PC-9 (cell line): Measurements from ENCODE around the gene ABL2. TPM values are rescaled to one million over a fixed set of nuclear protein-coding genes. Genes with fewer than 3 reads are reported as not detected.

Source experiments
- BruUV-seq: library from RNA; stranded (reverse); fragments of 400-500 nt; replicated peaks from 2 replicates; lab custom pipeline; 2021; lab: Mats Ljungman, UMichigan
- CTCF ChIA-PET: fragments of 300-600 bp; sonication (Branson Sonifier 250); formaldehyde crosslinking; loops from one replicate; lab custom pipeline; 2022; ENCODE audit warnings: antibody characterized with exemption; lab: Charles Lee
- POLR2A ChIA-PET: fragments of 300-600 bp; sonication (Branson Sonifier 250); formaldehyde crosslinking; loops from one replicate; lab custom pipeline; 2022; ENCODE audit warnings: antibody characterized with exemption; ENCODE audit not compliant: unreplicated experiment; lab: Charles Lee
- DNase-seq, 2 experiments: peaks; one replicate each; pipeline versions ENCODE4 v3.0.0 to v3.0.0-alpha.2; 2015 to 2022; ENCODE audit warnings: mixed read lengths in 1 of 2
- H2AFZ ChIP-seq: fragments of 200-600 bp; sonication (generic); 2 replicates; pipeline ENCODE4 v1.8.1; 2017; ENCODE audit warnings: antibody characterized with exemption
- H3F3A ChIP-seq: fragments of 200-600 bp; sonication (generic); 2 replicates; pipeline ENCODE4 v1.8.1; 2017; ENCODE audit warnings: antibody characterized with exemption, mild to moderate bottlenecking, low read depth; ENCODE audit not compliant: insufficient read depth
- H3K27ac ChIP-seq: fragments of 200-600 bp; sonication (generic); 2 replicates; pipeline ENCODE4 v1.6.1; 2016; ENCODE audit warnings: mixed run types
- H3K27me3 ChIP-seq: fragments of 200-600 bp; sonication (generic); 2 replicates; pipeline ENCODE4 v1.6.1; 2016; ENCODE audit warnings: low read depth, mixed run types; ENCODE audit not compliant: insufficient read depth
- H3K36me3 ChIP-seq: fragments of 200-600 bp; sonication (generic); 2 replicates; pipeline ENCODE4 v1.6.1; 2016; ENCODE audit warnings: low read depth, mixed run types
- H3K4me1 ChIP-seq: fragments of 200-600 bp; sonication (generic); replicated peaks from 2 replicates; pipeline ENCODE4 v1.6.1; 2016; ENCODE audit warnings: mixed run types; ENCODE audit not compliant: insufficient read depth
- H3K4me2 ChIP-seq: fragments of 200-600 bp; sonication (generic); 2 replicates; pipeline ENCODE4 v1.6.1; 2017; ENCODE audit warnings: mixed run types
- H3K4me3 ChIP-seq: fragments of 200-600 bp; sonication (generic); 2 replicates; pipeline ENCODE4 v1.6.1; 2016; ENCODE audit warnings: mixed run types
- H3K79me2 ChIP-seq: fragments of 200-600 bp; sonication (generic); 2 replicates; pipeline ENCODE4 v1.6.1; 2017; ENCODE audit warnings: low read depth, mixed run types
- H3K9me2 ChIP-seq: fragments of 200-600 bp; sonication (generic); 2 replicates; pipeline ENCODE4 v1.8.1; 2017; ENCODE audit warnings: mild to moderate bottlenecking; ENCODE audit not compliant: insufficient read depth
- H3K9me3 ChIP-seq: fragments of 200-600 bp; sonication (generic); 2 replicates; pipeline ENCODE4 v1.8.1; 2016; ENCODE audit warnings: low read depth; ENCODE audit not compliant: insufficient read depth
- H4K20me1 ChIP-seq: fragments of 200-600 bp; sonication (generic); 2 replicates; pipeline ENCODE4 v1.8.1; 2017; ENCODE audit not compliant: insufficient read depth
- CTCF ChIP-seq: fragments of 200-600 bp; sonication (generic); conservative IDR thresholded peaks from 2 replicates; pipeline ENCODE4 v1.6.1; 2017; ENCODE audit warnings: mixed run types, antibody characterized with exemption, mild to moderate bottlenecking, moderate library complexity
- EZH2 ChIP-seq: fragments of 200-600 bp; sonication (generic); IDR thresholded peaks from 2 replicates; pipeline ENCODE4 v1.8.0; 2017; ENCODE audit warnings: antibody characterized with exemption, low read depth
- intact Hi-C: fragments of 100-400 bp; cut with micrococcal nuclease; formaldehyde crosslinking; loops from one replicate; pipeline ENCODE4 v1.10.0; 2022; ENCODE audit not compliant: unreplicated experiment
- total RNA-seq: library from RNA; stranded (reverse); gene quantifications from 2 replicates; pipeline ENCODE4 v1.2.3, GENCODE V29; 2021

The ABL2 gene
- total RNA-seq, 1 experiment from 2014 or later: 27.4 TPM

- intact Hi-C loops: no loop called here
- ChIA-PET CTCF (interaction anchor here (0.7 kb wide), 1 partner anchor 83 kb away, joined by 4 read pairs; no protein-coding TSS in a partner anchor), POLR2A (no interaction called here)
- H3K27ac ChIP-seq: peak overlapping the region; percentile 46; the same call in 1 of the 2 replicates
- H3K36me3 ChIP-seq: peaks cover 22% of the 10 kb centered on the region; the same call in 1 of the 2 replicates
- H3K27me3 ChIP-seq: no peaks in the 10 kb centered on the region
- H2AFZ ChIP-seq: no peak overlapping the region
- no peak overlapping the region for H3K4me3 ChIP-seq
- H3K4me1 ChIP-seq: 0 out of 2 replicates have a peak, but pooled peaks cover 4% of the 10 kb centered on the region
- no peaks in the 10 kb centered on the region for H4K20me1 ChIP-seq
- H3K4me2 ChIP-seq: no peak overlapping the region
- H3K79me2 ChIP-seq: no peaks in the 10 kb centered on the region
- no peak for TF ChIP-seq EZH2
- no peak for TF ChIP-seq CTCF
- peaks cover 8% of the 10 kb centered on the region; the same call in 1 of the 2 replicates for H3F3A ChIP-seq
- H3K9me2 ChIP-seq: no peaks in the 10 kb centered on the region
- no TSS peak for BruUV-seq
- H3K9me3 ChIP-seq: no peaks in the 10 kb centered on the region
- no peak for DNase-seq
Measured at GRCh38 chr1:179090923-179091322, 138.6 kb downstream of the ABL2 start.

DNA sequence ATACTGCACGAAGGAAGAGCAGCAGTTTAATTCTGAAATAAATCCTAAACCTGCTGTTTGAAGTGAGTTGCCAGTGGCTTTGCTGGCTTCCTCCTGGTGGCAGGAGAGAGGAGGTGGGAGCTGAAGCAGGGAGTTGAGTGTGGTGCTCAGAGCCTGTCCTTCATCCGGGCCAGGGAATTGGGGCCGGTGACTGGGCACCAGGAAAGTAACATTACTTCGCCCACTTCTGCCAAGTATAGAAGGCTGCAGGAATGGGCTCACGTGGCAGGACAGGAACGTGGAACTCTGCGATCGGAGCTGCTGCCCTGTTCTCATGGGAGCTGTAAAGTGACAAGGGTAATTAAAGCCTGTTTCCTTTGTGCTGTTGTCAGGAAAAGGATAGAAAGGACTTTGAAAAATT, 139.0 kb downstream of the ABL2 start:
- Histone ChIP-seq H3K27ac (no peak overlapping the region), H3K9me2 (no peaks in the 10 kb centered on the region), H4K20me1 (no peaks in the 10 kb centered on the region), H2AFZ (no peak overlapping the region), H3K9me3 (no peaks in the 10 kb centered on the region), H3K4me2 (no peak overlapping the region), H3K36me3 (peaks cover 22% of the 10 kb centered on the region; the same call in 1 of the 2 replicates), H3K27me3 (no peaks in the 10 kb centered on the region), H3K4me3 (no peak overlapping the region), H3K4me1 (0 out of 2 replicates have a peak, but pooled peaks cover 4% of the 10 kb centered on the region), H3F3A (peaks cover 7% of the 10 kb centered on the region; the same call in 1 of the 2 replicates), H3K79me2 (no peaks in the 10 kb centered on the region)
- no peak for DNase-seq
- POLR2A ChIA-PET: no interaction called here
- CTCF ChIA-PET: interaction anchor here (0.7 kb wide), 1 partner anchor 83 kb away, joined by 4 read pairs; no protein-coding TSS in a partner anchor
- BruUV-seq: no TSS peak
- intact Hi-C loops: no loop called here
- no peak for TF ChIP-seq CTCF
- no peak for TF ChIP-seq EZH2

GRCh38 chr1:179089827-179090482, 139.5 kb downstream of the ABL2 start:
- ChIA-PET CTCF (interaction anchor here (0.7 kb wide), 1 partner anchor 82 kb away, joined by 4 read pairs; no protein-coding TSS in a partner anchor), POLR2A (no interaction called here)
- no peak overlapping the region for H2AFZ ChIP-seq
- peaks cover 7% of the 10 kb centered on the region; the same call in 1 of the 2 replicates for H3F3A ChIP-seq
- TF ChIP-seq EZH2 (no peak), CTCF (no peak)
- H3K27ac ChIP-seq: no peak overlapping the region
- H4K20me1 ChIP-seq: no peaks in the 10 kb centered on the region
- H3K9me3 ChIP-seq: no peaks in the 10 kb centered on the region
- no peak for DNase-seq
- H3K36me3 ChIP-seq: peaks cover 19% of the 10 kb centered on the region; the same call in 1 of the 2 replicates
- BruUV-seq: no TSS peak
- no peak overlapping the region for H3K4me2 ChIP-seq
- no peaks in the 10 kb centered on the region for H3K27me3 ChIP-seq
- H3K79me2 ChIP-seq: peaks cover 5% of the 10 kb centered on the region; the same call in 1 of the 2 replicates
- intact Hi-C loops: no loop called here
- no peak overlapping the region for H3K4me3 ChIP-seq
- H3K4me1 ChIP-seq: 0 out of 2 replicates have a peak, but pooled peaks cover 4% of the 10 kb centered on the region
- no peaks in the 10 kb centered on the region for H3K9me2 ChIP-seq
